HG03439 (cell line): ENCODE data around the gene LRP10.
"Not testable (repeated sequence)": the region's sequence is repeated elsewhere in the genome, so short reads cannot be mapped to it uniquely, and the experiment has no call there.

Experiments used
- ATAC-seq: cut with Tn5 transposase; IDR thresholded peaks from one replicate; pipeline ENCODE4 v1.9.1; 2021; ENCODE audit warnings: mild to moderate bottlenecking, moderate library complexity; ENCODE audit not compliant: unreplicated experiment

LRP10 gene

GRCh38 chr14:22842211-22843122, 29.1 kb upstream of the LRP10 start:
- ATAC-seq, result no peak

GRCh38 chr14:22843123-22843925, 28.2 kb upstream of the LRP10 start:
- no peak for ATAC-seq

GRCh38 chr14:22844221-22845102, 27.1 kb upstream of the LRP10 start:
- no peak for ATAC-seq

GRCh38 chr14:22845103-22845394, 26.5 kb upstream of the LRP10 start:
- ATAC-seq, result no peak

- ATAC-seq, result no peak
Measured at GRCh38 chr14:22845821-22846625, 25.5 kb upstream of the LRP10 start.

GRCh38 chr14:22846811-22847307, 24.7 kb upstream of the LRP10 start:
- ATAC-seq, result no peak

GRCh38 chr14:22847661-22848341, 23.7 kb upstream of the LRP10 start:
- ATAC-seq, result no peak

GRCh38 chr14:22848351-22849164, 23.0 kb upstream of the LRP10 start:
- ATAC-seq, result no peak

GRCh38 chr14:22849212-22849819, 22.2 kb upstream of the LRP10 start:
- no peak for ATAC-seq

GRCh38 chr14:22850944-22851764, 20.4 kb upstream of the LRP10 start:
- no peak for ATAC-seq

GRCh38 chr14:22852178-22852577, 19.4 kb upstream of the LRP10 start:
- not testable (repeated sequence) for ATAC-seq

GRCh38 chr14:22852599-22852939, 19.0 kb upstream of the LRP10 start:
- ATAC-seq, result no peak

GRCh38 chr14:22852940-22853767, 18.4 kb upstream of the LRP10 start:
- no peak for ATAC-seq

- ATAC-seq, result not testable (repeated sequence)
Measured at GRCh38 chr14:22854296-22854695, 17.2 kb upstream of the LRP10 start.

- ATAC-seq, result no peak
Measured at GRCh38 chr14:22854963-22855724, 16.4 kb upstream of the LRP10 start.

- ATAC-seq, result no peak
Measured at GRCh38 chr14:22856428-22856827, 15.1 kb upstream of the LRP10 start.
